GM12865 (cell line): ENCODE measurements around the gene SORCS3.

Source experiments
- DNase-seq: peaks from one replicate; pipeline ENCODE4 v3.0.0; 2010; ENCODE audit warnings: low read depth
- H3K4me3 ChIP-seq: 2 replicates; pipeline ENCODE4 v1.5.1; 2011; ENCODE audit warnings: mild to moderate bottlenecking, low read depth, low read length, control low read depth
- TF ChIP-seq, protein P1 (sequence below): IDR thresholded peaks from 2 replicates; pipeline ENCODE4 v1.5.1; 2011; ENCODE audit warnings: low read length, control low read depth, low read depth, inconsistent platforms; ENCODE audit not compliant: insufficient read depth; ENCODE audit errors: missing control alignments

The SORCS3 gene

DNA sequence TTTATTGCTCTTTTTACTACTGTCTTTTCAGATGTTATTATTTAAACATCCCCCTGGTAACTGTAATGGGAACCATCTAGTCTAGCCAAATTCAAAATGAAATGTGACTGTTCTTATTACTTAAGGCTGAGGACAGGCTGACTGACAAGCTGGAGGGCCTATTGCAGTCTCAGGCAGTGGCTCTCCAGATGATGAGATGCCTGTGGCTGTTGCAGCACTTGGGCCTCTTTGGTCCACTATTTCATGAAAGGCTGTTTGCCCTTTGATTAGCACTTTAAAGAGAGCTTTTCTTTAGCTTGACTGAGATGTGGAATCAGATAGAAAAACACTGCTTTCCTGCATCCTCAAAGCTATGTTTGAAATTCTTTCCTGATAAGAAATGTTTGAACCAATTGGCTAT is 540.5 kb downstream of the SORCS3 start:
- no peak for DNase-seq
- H3K4me3 ChIP-seq = no peak overlapping the region

GRCh38 chr10:105183536-105183935 is 542.4 kb downstream of the SORCS3 start:
- H3K4me3 ChIP-seq = no peak overlapping the region
- TF ChIP-seq, protein P1, sequence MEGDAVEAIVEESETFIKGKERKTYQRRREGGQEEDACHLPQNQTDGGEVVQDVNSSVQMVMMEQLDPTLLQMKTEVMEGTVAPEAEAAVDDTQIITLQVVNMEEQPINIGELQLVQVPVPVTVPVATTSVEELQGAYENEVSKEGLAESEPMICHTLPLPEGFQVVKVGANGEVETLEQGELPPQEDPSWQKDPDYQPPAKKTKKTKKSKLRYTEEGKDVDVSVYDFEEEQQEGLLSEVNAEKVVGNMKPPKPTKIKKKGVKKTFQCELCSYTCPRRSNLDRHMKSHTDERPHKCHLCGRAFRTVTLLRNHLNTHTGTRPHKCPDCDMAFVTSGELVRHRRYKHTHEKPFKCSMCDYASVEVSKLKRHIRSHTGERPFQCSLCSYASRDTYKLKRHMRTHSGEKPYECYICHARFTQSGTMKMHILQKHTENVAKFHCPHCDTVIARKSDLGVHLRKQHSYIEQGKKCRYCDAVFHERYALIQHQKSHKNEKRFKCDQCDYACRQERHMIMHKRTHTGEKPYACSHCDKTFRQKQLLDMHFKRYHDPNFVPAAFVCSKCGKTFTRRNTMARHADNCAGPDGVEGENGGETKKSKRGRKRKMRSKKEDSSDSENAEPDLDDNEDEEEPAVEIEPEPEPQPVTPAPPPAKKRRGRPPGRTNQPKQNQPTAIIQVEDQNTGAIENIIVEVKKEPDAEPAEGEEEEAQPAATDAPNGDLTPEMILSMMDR = no peak
- DNase-seq = no peak

More for the DNA sequence above, 540.5 kb downstream of the SORCS3 start:
- TF ChIP-seq, protein P1 = no peak

DNA sequence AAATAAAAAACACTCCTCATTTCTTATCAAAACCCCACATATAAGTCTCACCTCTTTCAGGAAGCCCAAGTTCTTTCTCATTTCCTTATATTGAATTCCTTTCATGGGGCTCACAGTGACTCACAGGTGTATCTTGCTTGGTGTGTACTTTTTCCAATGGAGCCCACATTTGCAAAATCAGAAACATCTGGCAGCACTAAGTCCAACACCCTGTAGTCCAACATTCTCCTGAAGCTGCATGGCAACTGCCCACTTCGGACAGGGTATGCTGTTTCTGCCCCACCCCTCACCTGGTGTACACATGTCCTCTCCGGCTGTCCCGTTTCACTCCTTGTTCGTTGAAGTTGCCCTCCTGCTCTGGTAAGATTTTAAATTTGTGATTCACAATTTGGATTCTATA is 544.1 kb downstream of the SORCS3 start:
- no peak overlapping the region for H3K4me3 ChIP-seq
- no peak for DNase-seq
- TF ChIP-seq, protein P1 = no peak

- DNase-seq = no peak
- H3K4me3 ChIP-seq = no peak overlapping the region
- TF ChIP-seq, protein P1 = no peak
These were observed 546.2 kb downstream of the SORCS3 start for GRCh38 chr10:105187243-105187642.

DNA sequence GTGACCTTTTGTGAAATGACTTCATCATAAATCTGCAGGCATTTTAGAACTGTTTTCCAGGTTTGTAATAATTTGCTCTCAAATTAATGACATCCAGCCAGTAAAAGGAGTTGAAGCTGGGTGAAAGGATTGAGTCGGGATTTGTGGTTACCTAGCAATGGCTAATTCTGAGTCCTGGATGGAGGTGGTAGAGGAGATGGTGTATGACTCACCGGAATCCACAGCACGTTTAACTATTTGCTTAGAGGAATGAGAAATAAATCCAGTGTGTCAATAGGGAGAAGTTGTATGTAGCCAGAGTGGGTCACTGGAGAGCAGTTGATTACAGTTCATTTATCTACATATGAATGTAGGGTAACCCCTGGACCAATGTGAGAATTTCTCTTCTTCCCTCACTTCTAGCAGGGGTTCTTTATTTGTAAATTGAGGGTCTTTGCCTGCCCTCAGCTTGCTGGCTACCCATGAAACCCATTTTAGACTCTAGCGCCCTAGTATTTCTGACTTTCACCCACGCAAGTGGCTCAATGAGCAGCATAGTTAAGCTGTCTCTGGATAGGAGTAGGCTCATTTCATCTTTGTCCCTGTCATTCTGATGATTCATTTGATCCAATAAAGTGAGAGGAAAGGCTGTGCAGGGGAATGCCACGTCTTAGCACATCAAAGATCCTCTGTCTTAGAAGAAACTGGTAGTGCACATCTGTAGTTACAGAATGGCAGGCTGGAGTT is 547.8 kb downstream of the SORCS3 start:
- no peak for DNase-seq
- TF ChIP-seq, protein P1 = no peak
- H3K4me3 ChIP-seq = no peak overlapping the region

GRCh38 chr10:105189463-105189800 is 548.3 kb downstream of the SORCS3 start:
- no peak overlapping the region for H3K4me3 ChIP-seq
- no peak for DNase-seq
- TF ChIP-seq, protein P1 = no peak

- H3K4me3 ChIP-seq = no peak overlapping the region
- no peak for DNase-seq
- TF ChIP-seq, protein P1 = no peak
These were observed 551.1 kb downstream of the SORCS3 start for GRCh38 chr10:105192146-105192545.
